Endothelial cell of umbilical vein (primary cell): ENCODE measurements around the gene CRISPLD2. TPM values are rescaled to one million over a fixed set of nuclear protein-coding genes. Genes with fewer than 3 reads are reported as not detected.

Experiments
- BruUV-seq: library from RNA; stranded (reverse); fragments of 400-500 nt; replicated peaks from 2 replicates; lab custom pipeline; 2021; lab: Mats Ljungman, UMichigan
- CTCF ChIA-PET: fragments of 300-600, 350-600 bp; sonication (Branson Sonifier 250); formaldehyde crosslinking; loops from one replicate; lab custom pipeline; 2021; ENCODE audit warnings: antibody characterized with exemption, inconsistent platforms; lab: Charles Lee
- POLR2A ChIA-PET: fragments of 300-600, 350-600 bp; sonication (Branson Sonifier 250); formaldehyde crosslinking; loops from one replicate; lab custom pipeline; 2021; ENCODE audit warnings: antibody characterized with exemption, inconsistent platforms; lab: Charles Lee
- DNase-seq: peaks from one replicate; pipeline ENCODE4 v3.0.0-alpha.2; 2011; ENCODE audit warnings: low read depth, low spot score
- FAIRE-seq: peaks from 2 replicates; lab custom pipeline; 2011; peaks lifted over from hg19 to GRCh38; lab: Jason Lieb, UNC
- H2AFZ ChIP-seq: 2 replicates; pipeline ENCODE4 v1.6.0; 2012; ENCODE audit warnings: low read depth, low read length, control low read depth, inconsistent platforms
- H3K27ac ChIP-seq: 2 replicates; pipeline ENCODE4 v1.5.1; 2011; ENCODE audit warnings: low read depth, mild to moderate bottlenecking, control low read depth, low read length, moderate library complexity; ENCODE audit not compliant: insufficient read depth
- H3K27me3 ChIP-seq, 2 experiments: 2 replicates each; pipeline versions ENCODE4 v1.6.0 to v1.6.1; 2011; ENCODE audit warnings: low read length in 2 of 2, mixed read lengths in 1 of 2; ENCODE audit not compliant: control insufficient read depth in 2 of 2, insufficient read depth in 2 of 2
- H3K36me3 ChIP-seq, 2 experiments: 2 replicates in 1 of 2; 3 replicates in 1 of 2; pipeline ENCODE4 v1.5.1; 2011; ENCODE audit warnings: low read length in 2 of 2, mild to moderate bottlenecking in 1 of 2, moderate library complexity in 1 of 2; ENCODE audit not compliant: control insufficient read depth in 2 of 2, insufficient read depth in 2 of 2; ENCODE audit errors: extremely low read depth in 1 of 2
- H3K4me1 ChIP-seq: 3 replicates; pipeline ENCODE4 v1.5.1; 2011; ENCODE audit warnings: mild to moderate bottlenecking, low read length; ENCODE audit not compliant: control insufficient read depth, insufficient read depth; ENCODE audit errors: extremely low read depth
- H3K4me2 ChIP-seq: 2 replicates; pipeline ENCODE4 v1.6.1; 2011; ENCODE audit warnings: low read length, control low read depth, mixed read lengths; ENCODE audit not compliant: insufficient read depth
- H3K4me3 ChIP-seq, 3 experiments: fragments of 200-600 bp in 1 of 3; sonication (generic), shearing (Covaris generic) in 1 of 3; replicated peaks in 1 of 3; 2 replicates each; pipeline ENCODE4 v1.5.1; 2011 to 2016; ENCODE audit warnings: control low read depth in 3 of 3, low read length in 3 of 3, mild to moderate bottlenecking in 2 of 3, inconsistent platforms in 1 of 3, low read depth in 1 of 3, moderate library complexity in 1 of 3; ENCODE audit not compliant: insufficient read depth in 1 of 3
- H3K79me2 ChIP-seq: 2 replicates; pipeline ENCODE4 v1.6.0; 2012; ENCODE audit warnings: low read length, inconsistent platforms; ENCODE audit not compliant: control insufficient read depth, insufficient read depth
- H3K9ac ChIP-seq: replicated peaks from 2 replicates; pipeline ENCODE3; 2011; ENCODE audit warnings: low read length, control low read depth; ENCODE audit not compliant: insufficient read depth; ENCODE audit errors: extremely low read depth
- H3K9me1 ChIP-seq: replicated peaks from 3 replicates; pipeline ENCODE4 v1.6.0; 2011; ENCODE audit warnings: mild to moderate bottlenecking, low read length; ENCODE audit not compliant: control insufficient read depth, insufficient read depth; ENCODE audit errors: extremely low read depth
- H3K9me3 ChIP-seq: replicated peaks from 2 replicates; pipeline ENCODE4 v1.5.1; 2012; ENCODE audit warnings: low read length, inconsistent platforms; ENCODE audit not compliant: control insufficient read depth, insufficient read depth
- H4K20me1 ChIP-seq: replicated peaks from 2 replicates; pipeline ENCODE3; 2011; ENCODE audit warnings: mild to moderate bottlenecking, low read length; ENCODE audit not compliant: control insufficient read depth, insufficient read depth; ENCODE audit errors: extremely low read depth
- EZH2 ChIP-seq: IDR thresholded peaks from 2 replicates; pipeline ENCODE4 v1.6.1; 2012; ENCODE audit warnings: borderline replicate concordance, low read depth, mild to moderate bottlenecking, moderate library complexity, low read length, inconsistent platforms; ENCODE audit not compliant: severe bottlenecking
- JUN ChIP-seq: IDR thresholded peaks from 2 replicates; pipeline ENCODE4 v1.6.1; 2011; ENCODE audit warnings: borderline replicate concordance, low read depth; ENCODE audit not compliant: insufficient read length, insufficient read depth
- MYC ChIP-seq: IDR thresholded peaks from one replicate; pipeline ENCODE4 v1.6.1; 2011; ENCODE audit warnings: mild to moderate bottlenecking, low read depth, low read length
- POLR2A ChIP-seq: IDR thresholded peaks from 2 replicates; pipeline ENCODE4 v1.6.1; 2012; ENCODE audit warnings: low read depth, mild to moderate bottlenecking, control low read depth, low read length
- POLR2AphosphoS5 ChIP-seq: IDR thresholded peaks from 2 replicates; pipeline ENCODE4 v1.6.1; 2012; ENCODE audit warnings: low read depth, mild to moderate bottlenecking, control low read depth, low read length, moderate library complexity; ENCODE audit not compliant: insufficient read depth
- dilution Hi-C: fragments of 300-500 bp; cut with MboI; formaldehyde crosslinking; loops from one replicate; pipeline ENCODE4 v1.15.0; 2019; ENCODE audit warnings: low sequenced_read_pairs; ENCODE audit not compliant: extremely low pct_ligation_motif_present
- intact Hi-C: fragments of 100-400 bp; cut with micrococcal nuclease; formaldehyde crosslinking; loops from one replicate; pipeline ENCODE4 v1.10.0; 2022
- polyA plus RNA-seq, 4 experiments: library from polyadenylated mRNA; depleted of rRNA in 3 of 4; stranded (reverse) in 3 of 4; unstranded in 1 of 4; fragments of >200 nt; gene quantifications; 2 replicates each; pipeline versions ENCODE4 v1.2.1 to v1.2.3, GENCODE V29; 2011 to 2012; ENCODE audit warnings: missing spikeins in 1 of 4
- total RNA-seq: library from RNA; stranded (reverse); gene quantifications from 2 replicates; pipeline ENCODE4 v1.2.3, GENCODE V29; 2021
- TF ChIP-seq, protein P1 (sequence below), 2 donors: IDR thresholded peaks; 1 replicate in 1 of 2; 2 replicates in 1 of 2; pipeline ENCODE4 v1.5.1; 2011; ENCODE audit warnings: low read length in 2 of 2, mild to moderate bottlenecking in 2 of 2, moderate library complexity in 2 of 2, control low read depth in 1 of 2, inconsistent platforms in 1 of 2, low read depth in 1 of 2; ENCODE audit not compliant: insufficient read depth in 1 of 2; ENCODE audit errors: extremely low read depth in 1 of 2

CRISPLD2 gene
- total and polyA plus RNA-seq, 2 donors (not counting 3 experiments of a cell fraction or from before 2014, with no cell fraction given), result 0.14 to 0.73 TPM

- no peak overlapping the region for H3K9ac ChIP-seq
- POLR2A ChIA-PET, result no interaction called here
- dilution Hi-C loops, result no loop called here
Measured at GRCh38 chr16:84833144-84833500, 13.3 kb downstream of the CRISPLD2 start.

GRCh38 chr16:84833542-84834402, 14.0 kb downstream of the CRISPLD2 start:
- no TSS peak for BruUV-seq
- Histone ChIP-seq H3K36me3 (no peaks in the 10 kb centered on the region), H3K79me2 (no peaks in the 10 kb centered on the region), H4K20me1 (no peaks in the 10 kb centered on the region), H3K27ac (no peak overlapping the region), H3K27me3 (no peaks in the 10 kb centered on the region), H3K9me1 (no peaks in the 10 kb centered on the region), H3K4me2 (no peak overlapping the region), H3K4me3 (no peak overlapping the region), H3K9me3 (no peaks in the 10 kb centered on the region), H3K9ac (no peak overlapping the region), H2AFZ (no peak overlapping the region), H3K4me1 (peaks cover 3% of the 10 kb centered on the region)
- ChIA-PET CTCF (no interaction called here), POLR2A (no interaction called here)
- TF ChIP-seq, protein P1, sequence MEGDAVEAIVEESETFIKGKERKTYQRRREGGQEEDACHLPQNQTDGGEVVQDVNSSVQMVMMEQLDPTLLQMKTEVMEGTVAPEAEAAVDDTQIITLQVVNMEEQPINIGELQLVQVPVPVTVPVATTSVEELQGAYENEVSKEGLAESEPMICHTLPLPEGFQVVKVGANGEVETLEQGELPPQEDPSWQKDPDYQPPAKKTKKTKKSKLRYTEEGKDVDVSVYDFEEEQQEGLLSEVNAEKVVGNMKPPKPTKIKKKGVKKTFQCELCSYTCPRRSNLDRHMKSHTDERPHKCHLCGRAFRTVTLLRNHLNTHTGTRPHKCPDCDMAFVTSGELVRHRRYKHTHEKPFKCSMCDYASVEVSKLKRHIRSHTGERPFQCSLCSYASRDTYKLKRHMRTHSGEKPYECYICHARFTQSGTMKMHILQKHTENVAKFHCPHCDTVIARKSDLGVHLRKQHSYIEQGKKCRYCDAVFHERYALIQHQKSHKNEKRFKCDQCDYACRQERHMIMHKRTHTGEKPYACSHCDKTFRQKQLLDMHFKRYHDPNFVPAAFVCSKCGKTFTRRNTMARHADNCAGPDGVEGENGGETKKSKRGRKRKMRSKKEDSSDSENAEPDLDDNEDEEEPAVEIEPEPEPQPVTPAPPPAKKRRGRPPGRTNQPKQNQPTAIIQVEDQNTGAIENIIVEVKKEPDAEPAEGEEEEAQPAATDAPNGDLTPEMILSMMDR (IDR thresholded peaks at IDR 0.05; ENCODE audit: extremely low read depth in 1 of 2, insufficient read depth in 1 of 2, low read depth in 1 of 2, low read length in 2 of 2), result no peak
- dilution Hi-C loops (no loop called here), intact Hi-C loops (no loop called here)
- FAIRE-seq, result no peak
- DNase-seq, result no peak

More at GRCh38 chr16:84833144-84833500, 13.3 kb downstream of the CRISPLD2 start:
- Histone ChIP-seq H3K9me1 (no peaks in the 10 kb centered on the region), H3K79me2 (no peaks in the 10 kb centered on the region), H3K27ac (no peak overlapping the region), H2AFZ (no peak overlapping the region), H3K4me1 (peaks cover 3% of the 10 kb centered on the region), H3K4me3 (no peak overlapping the region), H3K4me2 (no peak overlapping the region), H3K9me3 (no peaks in the 10 kb centered on the region), H4K20me1 (no peaks in the 10 kb centered on the region), H3K27me3 (no peaks in the 10 kb centered on the region), H3K36me3 (no peaks in the 10 kb centered on the region)
- intact Hi-C loops, result no loop called here
- FAIRE-seq, result no peak
- TF ChIP-seq EZH2, result no peak
- no peak for TF ChIP-seq POLR2AphosphoS5
- no peak for TF ChIP-seq MYC
- TF ChIP-seq POLR2A, result no peak
- TF ChIP-seq JUN, result no peak
- CTCF ChIA-PET, result no interaction called here
- BruUV-seq, result no TSS peak
- no peak for DNase-seq
